ENCODE data around the gene NR2C2AP. TPM values are rescaled to one million over a fixed set of nuclear protein-coding genes. Genes with fewer than 3 reads are reported as not detected.

NR2C2AP gene
- total RNA-seq, 1 donor from 2014 or later: 37.1 TPM

GRCh38 chr19:19217099-19217498 is 13.9 kb upstream of the NR2C2AP start:
- intact Hi-C loops (cut with micrococcal nuclease): no loop called here
- no peaks in the 10 kb centered on the region for H3K36me3 Mint-ChIP-seq (ENCODE audit: low read depth)
- no peak overlapping the region for H3K4me3 Mint-ChIP-seq
- ChIA-PET CTCF (interaction anchor here (1.2 kb wide), 1 partner anchor 8 kb away, joined by 3 read pairs; no protein-coding TSS in a partner anchor), POLR2A (no interaction called here)
- TF ChIP-seq CTCF (IDR thresholded peaks at IDR 0.05): no peak
- ATAC-seq (ENCODE audit: low read depth) (no peak), DNase-seq (no peak)
- H3K27me3 Mint-ChIP-seq: peaks cover 48% of the 10 kb centered on the region
- H3K4me1 Mint-ChIP-seq: no peaks in the 10 kb centered on the region
- peaks cover 5% of the 10 kb centered on the region for H3K9me3 Mint-ChIP-seq
- no peak overlapping the region for H3K27ac Mint-ChIP-seq

GRCh38 chr19:19215792-19216191 is 12.6 kb upstream of the NR2C2AP start:
- CTCF ChIA-PET: no interaction called here
- Mint-ChIP-seq H3K9me3 (peaks cover 5% of the 10 kb centered on the region), H3K27me3 (peaks cover 57% of the 10 kb centered on the region), H3K27ac (no peak overlapping the region), H3K36me3 (ENCODE audit: low read depth) (no peaks in the 10 kb centered on the region), H3K4me3 (no peak overlapping the region), H3K4me1 (no peaks in the 10 kb centered on the region)
- POLR2A ChIA-PET: no interaction called here
- ATAC-seq (ENCODE audit: low read depth): no peak
- no peak for TF ChIP-seq CTCF (IDR thresholded peaks at IDR 0.05)
- DNase-seq: no peak
- intact Hi-C loops (cut with micrococcal nuclease): no loop called here

GRCh38 chr19:19214892-19215291 is 11.7 kb upstream of the NR2C2AP start:
- CTCF ChIA-PET: no interaction called here
- DNase-seq (no peak), ATAC-seq (ENCODE audit: low read depth) (no peak)
- no peaks in the 10 kb centered on the region for H3K4me1 Mint-ChIP-seq
- peaks cover 57% of the 10 kb centered on the region for H3K27me3 Mint-ChIP-seq
- POLR2A ChIA-PET: no interaction called here
- H3K36me3 Mint-ChIP-seq (ENCODE audit: low read depth): no peaks in the 10 kb centered on the region
- peaks cover 5% of the 10 kb centered on the region for H3K9me3 Mint-ChIP-seq
- H3K4me3 Mint-ChIP-seq: no peak overlapping the region
- no peak for TF ChIP-seq CTCF (IDR thresholded peaks at IDR 0.05)
- H3K27ac Mint-ChIP-seq: no peak overlapping the region
- intact Hi-C loops (cut with micrococcal nuclease): no loop called here

- peaks cover 57% of the 10 kb centered on the region for H3K27me3 Mint-ChIP-seq
- H3K27ac Mint-ChIP-seq: no peak overlapping the region
- intact Hi-C loops (cut with micrococcal nuclease): no loop called here
- ChIA-PET CTCF (no interaction called here), POLR2A (no interaction called here)
- no peak overlapping the region for H3K4me3 Mint-ChIP-seq
- H3K9me3 Mint-ChIP-seq: peaks cover 5% of the 10 kb centered on the region
- ATAC-seq (ENCODE audit: low read depth) (no peak), DNase-seq (no peak)
- H3K4me1 Mint-ChIP-seq: no peaks in the 10 kb centered on the region
- no peaks in the 10 kb centered on the region for H3K36me3 Mint-ChIP-seq (ENCODE audit: low read depth)
- no peak for TF ChIP-seq CTCF (IDR thresholded peaks at IDR 0.05)
Observed at GRCh38 chr19:19214159-19214490, 10.9 kb upstream of the NR2C2AP start.

GRCh38 chr19:19213426-19214158 is 10.4 kb upstream of the NR2C2AP start:
- H3K36me3 Mint-ChIP-seq (ENCODE audit: low read depth): no peaks in the 10 kb centered on the region
- ChIA-PET CTCF (no interaction called here), POLR2A (no interaction called here)
- peaks cover 5% of the 10 kb centered on the region for H3K9me3 Mint-ChIP-seq
- H3K4me1 Mint-ChIP-seq: no peaks in the 10 kb centered on the region
- peaks cover 57% of the 10 kb centered on the region for H3K27me3 Mint-ChIP-seq
- TF ChIP-seq CTCF (IDR thresholded peaks at IDR 0.05): no peak
- H3K27ac Mint-ChIP-seq: no peak overlapping the region
- DNase-seq (no peak), ATAC-seq (ENCODE audit: low read depth) (no peak)
- no peak overlapping the region for H3K4me3 Mint-ChIP-seq
- intact Hi-C loops (cut with micrococcal nuclease): no loop called here
